IPS-11a (cell line): ENCODE results near the gene FANCD2.
"Not testable (repeated sequence)": the region's sequence is repeated elsewhere in the genome, so short reads cannot be mapped to it uniquely, and the experiment has no call there.

ENCODE experiments used
- H3K4me3 ChIP-seq: one replicate; pipeline ENCODE4 v1.5.1; 2013; ENCODE audit warnings: low read depth, low read length, control low read depth

Gene FANCD2

DNA sequence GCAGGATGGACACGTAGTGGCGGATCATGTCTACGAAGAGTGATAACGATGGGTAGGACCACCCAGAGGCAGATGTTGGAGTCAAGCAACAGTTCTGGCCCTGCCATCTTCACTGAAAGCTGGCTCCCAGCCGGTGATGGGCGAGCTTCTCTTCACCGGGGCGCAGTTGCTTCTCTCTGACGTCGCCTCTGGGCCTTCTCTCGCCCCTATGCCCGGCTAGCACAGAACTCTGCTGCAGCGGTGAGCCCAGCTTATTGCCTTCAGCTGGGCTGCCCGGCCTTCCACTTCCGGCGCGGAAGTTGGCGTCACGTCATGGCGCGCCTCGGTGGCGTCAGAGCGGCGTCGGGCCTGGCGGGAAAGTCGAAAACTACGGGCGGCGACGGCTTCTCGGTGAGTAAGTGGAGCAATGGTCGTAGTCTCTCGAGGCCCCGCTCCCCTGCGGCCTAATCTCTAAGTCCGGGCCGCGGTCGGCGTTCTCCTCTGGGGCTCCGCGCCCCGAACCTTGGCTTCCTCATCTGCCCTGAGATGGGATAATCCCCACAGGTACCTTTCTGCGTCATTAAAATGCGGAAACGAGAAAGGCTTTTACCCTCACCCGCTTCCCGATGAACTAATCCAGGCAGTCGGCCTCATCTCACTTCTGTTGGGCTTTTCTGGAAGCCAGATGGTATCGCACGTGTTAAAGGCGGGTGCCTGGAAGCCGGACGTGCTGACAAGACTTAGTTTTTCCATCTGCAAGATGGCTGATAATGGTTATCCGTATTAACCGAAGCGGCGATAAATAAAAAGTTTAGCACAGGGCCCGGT lies at the start of gene FANCD2:
Gene FANCD2, plus strand, starts transcription at position 354 of the 807 bp plus-strand sequence. CDS start 2,221 bp downstream, outside the sequence.
- H3K4me3 ChIP-seq, result peak within 1 kb of the TSS; percentile 100

- no peak overlapping the region for H3K4me3 ChIP-seq
Observed at GRCh38 chr3:9976721-9977709, 49.2 kb upstream of the FANCD2 start.

GRCh38 chr3:9978710-9979305 lies 47.4 kb upstream of the FANCD2 start:
- H3K4me3 ChIP-seq, result no peak overlapping the region

DNA sequence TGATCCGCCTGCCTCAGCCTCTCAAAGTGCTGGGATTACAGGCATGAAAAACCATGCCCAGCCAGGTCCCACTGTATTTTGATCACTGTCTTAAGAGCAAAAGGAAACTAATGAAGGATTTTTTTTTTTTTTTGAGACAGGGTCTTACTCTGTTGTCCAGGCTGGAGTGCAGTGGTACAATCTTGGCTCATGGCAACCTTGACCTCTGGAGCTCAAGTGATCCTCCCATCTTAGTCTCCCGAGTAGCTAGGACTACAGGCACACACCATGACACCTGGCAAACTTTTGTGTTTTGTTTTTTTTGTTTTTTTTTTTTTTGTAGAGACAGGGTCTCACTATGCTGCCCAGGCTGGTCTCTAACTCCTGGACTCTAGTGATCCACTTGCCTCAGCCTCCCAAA lies 46.0 kb upstream of the FANCD2 start:
- H3K4me3 ChIP-seq, result no peak overlapping the region

DNA sequence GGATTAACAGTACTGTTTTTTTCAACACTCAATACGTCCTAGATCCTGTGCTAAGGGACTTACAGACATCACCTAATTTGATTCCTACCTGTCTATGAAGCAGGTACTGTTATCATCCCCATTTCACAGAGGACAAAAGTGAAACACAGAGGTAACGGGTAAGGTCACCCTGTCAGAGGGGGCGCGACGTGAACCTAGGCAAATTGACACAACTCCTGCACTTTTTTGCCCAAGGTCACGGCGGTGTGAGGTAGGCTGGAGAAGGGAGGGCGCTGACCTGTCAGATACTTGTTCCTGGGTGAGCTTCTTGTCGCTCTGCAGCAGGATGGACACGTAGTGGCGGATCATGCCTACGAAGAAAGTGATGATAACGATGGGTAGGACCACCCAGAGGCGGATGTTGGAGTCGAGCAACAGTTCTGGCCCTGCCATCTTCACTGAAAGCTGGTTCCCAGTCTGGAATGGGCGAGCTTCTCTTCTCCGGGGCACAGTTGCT lies 40.0 kb upstream of the FANCD2 start:
- peak overlapping the region; percentile 99 for H3K4me3 ChIP-seq

DNA sequence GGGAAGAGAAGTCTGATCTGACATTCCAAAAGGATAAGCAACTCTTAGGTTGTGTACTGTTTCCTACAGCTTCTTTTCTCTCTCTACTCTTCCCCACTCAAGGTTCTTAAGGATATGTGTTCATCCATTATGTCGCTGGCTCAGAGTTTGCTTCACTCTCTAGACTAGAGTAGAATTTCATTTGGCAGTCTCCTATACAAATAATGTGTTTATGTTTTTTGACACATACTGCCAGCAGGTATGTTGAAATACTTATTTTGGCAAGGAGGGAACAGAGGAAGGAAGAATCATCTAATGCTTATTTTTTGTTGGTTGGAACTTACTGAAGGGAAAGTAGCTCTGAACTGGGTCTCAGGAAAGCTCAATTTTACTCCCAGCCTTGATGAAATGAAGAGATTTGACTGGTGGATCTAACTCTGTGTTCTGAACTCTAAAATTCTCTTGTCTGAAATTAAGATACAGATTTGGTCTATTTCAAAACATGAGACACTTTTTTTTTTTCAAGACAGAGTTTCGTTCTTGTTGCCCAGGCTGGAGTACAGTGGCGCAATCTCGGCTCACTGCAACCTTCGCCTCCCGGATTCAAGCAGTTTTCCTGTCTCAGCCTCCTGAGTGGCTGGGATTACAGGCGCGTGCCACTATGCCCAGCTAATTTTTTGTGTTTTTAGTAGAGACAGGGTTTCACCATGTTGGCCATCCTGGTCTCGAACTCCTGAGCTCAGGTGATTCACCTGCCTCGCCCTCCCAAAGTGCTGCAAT lies 32.0 kb upstream of the FANCD2 start:
- no peak overlapping the region for H3K4me3 ChIP-seq

- H3K4me3 ChIP-seq, result no peak overlapping the region
Observed at GRCh38 chr3:10000686-10001085, 25.6 kb upstream of the FANCD2 start.

- H3K4me3 ChIP-seq, result no peak overlapping the region
Observed at GRCh38 chr3:10002951-10003350, 23.3 kb upstream of the FANCD2 start.

DNA sequence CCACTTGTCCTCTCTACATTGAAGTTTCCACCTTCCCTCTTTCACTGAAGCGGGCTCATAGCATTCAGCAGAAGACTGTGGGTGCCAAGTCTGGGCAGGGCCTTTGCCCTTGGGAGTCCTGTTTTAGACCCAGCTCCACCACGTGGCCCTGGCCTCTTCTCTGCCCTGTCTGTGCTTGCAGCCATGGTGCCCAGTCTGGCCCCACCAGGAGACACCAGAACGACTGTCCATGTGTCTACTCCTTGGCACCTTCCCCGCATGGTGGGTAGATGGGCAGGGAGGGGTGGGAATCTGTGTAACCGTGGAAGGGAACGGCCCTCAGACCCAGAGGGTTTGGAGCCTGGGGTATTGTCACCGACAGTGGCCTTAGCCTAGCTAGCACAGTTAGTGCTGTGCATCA lies 21.7 kb upstream of the FANCD2 start:
- H3K4me3 ChIP-seq, result no peak overlapping the region

DNA sequence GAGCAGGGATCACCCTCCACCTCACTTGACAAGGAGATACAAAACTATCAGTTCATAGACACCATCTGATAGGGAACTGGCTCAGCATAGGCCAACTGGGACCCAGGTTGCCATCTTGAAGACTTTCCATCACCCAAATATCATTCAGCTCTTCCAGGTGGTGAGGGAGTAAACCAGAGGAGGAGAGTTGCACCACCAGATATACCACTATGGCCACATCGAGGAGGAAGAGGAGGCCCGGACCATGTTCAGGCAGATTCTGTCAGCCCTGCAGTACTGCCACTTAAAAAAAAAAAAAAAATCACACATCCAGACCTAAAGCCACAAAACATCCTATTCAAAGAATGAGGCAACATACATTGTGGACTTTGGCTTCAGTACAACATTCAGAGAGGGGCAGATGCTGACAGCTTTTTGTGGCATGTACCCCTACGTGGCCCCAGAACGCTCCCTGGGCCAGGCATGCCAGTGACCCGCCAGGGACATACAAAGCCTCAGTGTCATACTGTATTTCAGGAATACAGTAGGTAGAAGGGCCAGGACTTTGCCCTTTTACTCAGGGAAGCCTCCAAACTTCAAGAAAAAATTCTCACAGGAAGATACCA lies 21.2 kb upstream of the FANCD2 start:
- H3K4me3 ChIP-seq, result no peak overlapping the region

DNA sequence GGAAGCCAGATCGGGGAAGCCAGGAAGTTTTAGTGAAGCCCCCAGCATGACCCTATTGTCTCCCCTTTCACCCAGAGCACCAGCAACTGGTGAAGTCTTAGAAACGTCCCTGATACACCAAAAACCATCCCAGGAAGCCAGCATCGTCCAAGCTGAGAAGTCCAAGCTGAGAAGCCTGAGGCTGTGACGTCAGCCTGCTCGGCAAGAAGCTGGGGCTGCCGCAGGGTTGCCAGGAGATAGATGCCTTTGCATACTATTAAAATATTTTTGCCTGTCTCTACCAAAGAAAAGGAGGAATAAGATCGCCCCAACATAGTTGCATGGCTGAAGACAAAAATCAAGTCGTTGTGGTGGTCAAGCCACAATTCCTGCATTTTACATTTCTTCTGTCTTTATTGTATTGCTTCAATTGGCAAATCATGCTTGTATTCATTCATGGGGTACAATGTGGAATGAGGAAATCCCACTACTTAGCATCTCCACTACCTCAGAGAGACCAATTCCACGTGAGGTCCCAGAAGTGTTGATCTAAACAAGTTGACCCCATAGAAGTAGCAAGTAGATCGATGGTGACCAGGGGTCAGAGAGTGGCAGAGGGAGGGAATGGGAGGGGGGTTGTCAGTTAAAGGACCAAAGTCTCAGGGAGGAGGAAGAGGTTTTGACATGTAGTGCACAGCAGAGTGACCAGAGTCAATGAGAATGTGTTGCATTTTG lies 20.0 kb upstream of the FANCD2 start:
- H3K4me3 ChIP-seq, result no peak overlapping the region

- no peak overlapping the region for H3K4me3 ChIP-seq
Observed at GRCh38 chr3:10006762-10007090, 19.5 kb upstream of the FANCD2 start.

GRCh38 chr3:10007126-10007782 lies 19.0 kb upstream of the FANCD2 start:
- H3K4me3 ChIP-seq, result no peak overlapping the region

- H3K4me3 ChIP-seq, result not testable (repeated sequence)
Observed at GRCh38 chr3:10008216-10008587, 18.0 kb upstream of the FANCD2 start.

DNA sequence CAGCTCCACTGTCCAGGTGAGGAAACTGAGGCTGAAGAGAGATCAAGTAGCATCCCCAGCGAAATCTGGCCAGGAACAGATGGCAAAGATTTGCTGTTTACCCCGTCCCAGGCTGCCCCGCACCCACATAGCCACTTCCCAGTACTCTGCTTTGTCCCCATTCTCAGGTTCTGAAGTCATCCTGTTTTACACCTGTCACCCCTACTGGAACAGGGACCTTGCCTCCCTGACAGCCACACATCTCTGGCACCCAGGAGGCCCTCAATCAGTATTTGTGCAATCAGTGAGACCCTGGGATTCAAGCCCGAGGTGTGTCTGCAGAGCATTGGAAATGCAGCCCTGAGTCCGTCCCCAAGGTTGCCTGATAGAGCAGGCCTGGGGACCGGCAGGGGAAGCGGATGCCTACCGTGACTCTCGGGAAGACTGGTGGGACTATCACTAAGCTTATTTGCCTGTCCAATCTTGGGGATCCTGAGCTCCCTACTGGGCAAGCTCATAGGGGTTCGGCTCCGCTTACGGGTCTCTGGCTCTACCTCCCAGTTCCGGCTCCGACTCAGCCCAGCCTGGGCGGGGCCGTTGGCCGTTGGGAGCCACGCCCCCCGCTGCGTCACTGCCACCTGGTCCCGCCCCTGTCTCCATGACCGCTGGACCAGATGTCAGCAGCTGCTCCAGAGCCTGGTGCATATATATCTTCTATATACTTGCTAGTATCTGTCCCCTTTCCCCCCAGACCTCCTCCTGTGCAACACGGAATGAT lies 17.5 kb upstream of the FANCD2 start:
- H3K4me3 ChIP-seq, result peak overlapping the region; percentile 43

- peak overlapping the region; percentile 45 for H3K4me3 ChIP-seq
Observed at GRCh38 chr3:10010421-10010877, 15.8 kb upstream of the FANCD2 start.

- H3K4me3 ChIP-seq, result peak overlapping the region; percentile 45
Observed at GRCh38 chr3:10010878-10011465, 15.3 kb upstream of the FANCD2 start.

GRCh38 chr3:10011631-10012030 lies 14.6 kb upstream of the FANCD2 start:
- no peak overlapping the region for H3K4me3 ChIP-seq
